ENCODE measurements around the gene SH3TC1. TPM values are rescaled to one million over a fixed set of nuclear protein-coding genes. Genes with fewer than 3 reads are reported as not detected.

SH3TC1 gene
- total and polyA plus RNA-seq, 2 of the 13 experiments (the other 11 are each of a cell fraction or from before 2014, with no cell fraction given): 14.9 to 21.8 TPM

DNA sequence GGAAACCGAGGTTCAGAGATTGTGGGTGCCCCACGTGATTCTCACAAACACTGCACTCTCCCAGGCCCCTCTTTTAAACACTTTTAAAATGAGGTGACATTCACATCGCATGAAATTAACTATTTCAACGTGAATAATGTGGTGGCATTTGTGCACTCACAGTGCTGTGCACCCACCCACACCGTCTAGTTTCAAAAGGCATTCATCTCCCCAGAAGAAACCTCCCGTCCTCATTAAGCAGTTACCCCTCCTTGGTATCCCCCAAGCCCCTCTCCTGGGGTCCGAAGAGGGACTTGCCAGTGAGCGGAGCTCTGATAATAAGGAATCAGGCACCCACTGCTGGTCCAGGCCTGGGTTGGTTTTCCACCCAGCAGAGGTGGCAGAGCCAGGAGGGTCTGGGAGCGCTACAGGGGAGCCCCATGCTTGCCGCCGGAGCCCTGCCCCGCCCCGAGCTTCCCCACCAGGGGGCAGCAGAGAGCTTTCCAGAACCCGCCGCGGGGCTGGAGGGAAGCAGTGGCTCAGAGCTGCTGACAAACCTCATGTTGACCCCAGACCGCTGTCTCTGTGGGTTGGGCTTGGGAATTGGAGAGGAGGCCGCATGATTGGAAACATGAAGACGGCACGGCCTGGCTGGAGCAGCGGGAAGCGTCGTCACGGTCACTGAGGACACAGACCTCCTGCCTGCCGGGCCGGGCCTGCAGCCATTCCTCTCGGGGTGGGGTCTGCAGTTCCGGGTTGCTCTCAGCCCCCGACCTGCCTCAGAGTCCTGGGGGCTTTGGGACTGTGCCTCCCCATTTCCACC, 43.0 kb downstream of the SH3TC1 start (continued):
- TF ChIP-seq REPIN1 (CRISPR knock-in tag; IDR thresholded peaks at IDR 0.05; ENCODE audit: borderline replicate concordance, low read depth) (no peak), ZBTB38 (CRISPR knock-in tag; IDR thresholded peaks at IDR 0.05) (no peak), NR2F6 (IDR thresholded peaks at IDR 0.05) (no peak), NR2F6 (CRISPR knock-in tag; IDR thresholded peaks at IDR 0.05) (peak; percentile 36; the same call in 1 of the 2 replicates), RARA (CRISPR knock-in tag; IDR thresholded peaks at IDR 0.05) (peak; percentile 33; the same call in 1 of the 2 replicates), ZNF550 (CRISPR knock-in tag; IDR thresholded peaks at IDR 0.05; ENCODE audit: borderline replicate concordance) (no peak), ZNF570 (CRISPR knock-in tag; IDR thresholded peaks at IDR 0.05; ENCODE audit: borderline replicate concordance) (no peak), RFX5 (IDR thresholded peaks at IDR 0.05; ENCODE audit: low read depth, low read length) (no peak), MAZ (IDR thresholded peaks at IDR 0.05; ENCODE audit: borderline replicate concordance, low read depth, low read length) (0 out of 2 replicates have a peak, but pooled peaks have one; percentile 61), MAZ (CRISPR knock-in tag; IDR thresholded peaks at IDR 0.05; ENCODE audit: low read depth) (no peak), ZNF83 (CRISPR knock-in tag; IDR thresholded peaks at IDR 0.05; ENCODE audit: borderline replicate concordance) (no peak), ZNF567 (CRISPR knock-in tag; IDR thresholded peaks at IDR 0.05; ENCODE audit: borderline replicate concordance) (no peak)
- TF ChIP-seq, protein P1, sequence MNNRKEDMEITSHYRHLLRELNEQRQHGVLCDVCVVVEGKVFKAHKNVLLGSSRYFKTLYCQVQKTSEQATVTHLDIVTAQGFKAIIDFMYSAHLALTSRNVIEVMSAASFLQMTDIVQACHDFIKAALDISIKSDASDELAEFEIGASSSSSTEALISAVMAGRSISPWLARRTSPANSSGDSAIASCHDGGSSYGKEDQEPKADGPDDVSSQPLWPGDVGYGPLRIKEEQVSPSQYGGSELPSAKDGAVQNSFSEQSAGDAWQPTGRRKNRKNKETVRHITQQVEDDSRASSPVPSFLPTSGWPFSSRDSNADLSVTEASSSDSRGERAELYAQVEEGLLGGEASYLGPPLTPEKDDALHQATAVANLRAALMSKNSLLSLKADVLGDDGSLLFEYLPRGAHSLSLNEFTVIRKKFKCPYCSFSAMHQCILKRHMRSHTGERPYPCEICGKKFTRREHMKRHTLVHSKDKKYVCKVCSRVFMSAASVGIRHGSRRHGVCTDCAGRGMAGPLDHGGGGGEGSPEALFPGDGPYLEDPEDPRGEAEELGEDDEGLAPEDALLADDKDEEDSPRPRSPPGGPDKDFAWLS (CRISPR knock-in tag; IDR thresholded peaks at IDR 0.05; ENCODE audit: borderline replicate concordance): no peak
- TF ChIP-seq, protein P2, sequence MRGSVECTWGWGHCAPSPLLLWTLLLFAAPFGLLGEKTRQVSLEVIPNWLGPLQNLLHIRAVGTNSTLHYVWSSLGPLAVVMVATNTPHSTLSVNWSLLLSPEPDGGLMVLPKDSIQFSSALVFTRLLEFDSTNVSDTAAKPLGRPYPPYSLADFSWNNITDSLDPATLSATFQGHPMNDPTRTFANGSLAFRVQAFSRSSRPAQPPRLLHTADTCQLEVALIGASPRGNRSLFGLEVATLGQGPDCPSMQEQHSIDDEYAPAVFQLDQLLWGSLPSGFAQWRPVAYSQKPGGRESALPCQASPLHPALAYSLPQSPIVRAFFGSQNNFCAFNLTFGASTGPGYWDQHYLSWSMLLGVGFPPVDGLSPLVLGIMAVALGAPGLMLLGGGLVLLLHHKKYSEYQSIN (CRISPR knock-in tag; IDR thresholded peaks at IDR 0.05; ENCODE audit: borderline replicate concordance): no peak
- TF ChIP-seq, protein P3, sequence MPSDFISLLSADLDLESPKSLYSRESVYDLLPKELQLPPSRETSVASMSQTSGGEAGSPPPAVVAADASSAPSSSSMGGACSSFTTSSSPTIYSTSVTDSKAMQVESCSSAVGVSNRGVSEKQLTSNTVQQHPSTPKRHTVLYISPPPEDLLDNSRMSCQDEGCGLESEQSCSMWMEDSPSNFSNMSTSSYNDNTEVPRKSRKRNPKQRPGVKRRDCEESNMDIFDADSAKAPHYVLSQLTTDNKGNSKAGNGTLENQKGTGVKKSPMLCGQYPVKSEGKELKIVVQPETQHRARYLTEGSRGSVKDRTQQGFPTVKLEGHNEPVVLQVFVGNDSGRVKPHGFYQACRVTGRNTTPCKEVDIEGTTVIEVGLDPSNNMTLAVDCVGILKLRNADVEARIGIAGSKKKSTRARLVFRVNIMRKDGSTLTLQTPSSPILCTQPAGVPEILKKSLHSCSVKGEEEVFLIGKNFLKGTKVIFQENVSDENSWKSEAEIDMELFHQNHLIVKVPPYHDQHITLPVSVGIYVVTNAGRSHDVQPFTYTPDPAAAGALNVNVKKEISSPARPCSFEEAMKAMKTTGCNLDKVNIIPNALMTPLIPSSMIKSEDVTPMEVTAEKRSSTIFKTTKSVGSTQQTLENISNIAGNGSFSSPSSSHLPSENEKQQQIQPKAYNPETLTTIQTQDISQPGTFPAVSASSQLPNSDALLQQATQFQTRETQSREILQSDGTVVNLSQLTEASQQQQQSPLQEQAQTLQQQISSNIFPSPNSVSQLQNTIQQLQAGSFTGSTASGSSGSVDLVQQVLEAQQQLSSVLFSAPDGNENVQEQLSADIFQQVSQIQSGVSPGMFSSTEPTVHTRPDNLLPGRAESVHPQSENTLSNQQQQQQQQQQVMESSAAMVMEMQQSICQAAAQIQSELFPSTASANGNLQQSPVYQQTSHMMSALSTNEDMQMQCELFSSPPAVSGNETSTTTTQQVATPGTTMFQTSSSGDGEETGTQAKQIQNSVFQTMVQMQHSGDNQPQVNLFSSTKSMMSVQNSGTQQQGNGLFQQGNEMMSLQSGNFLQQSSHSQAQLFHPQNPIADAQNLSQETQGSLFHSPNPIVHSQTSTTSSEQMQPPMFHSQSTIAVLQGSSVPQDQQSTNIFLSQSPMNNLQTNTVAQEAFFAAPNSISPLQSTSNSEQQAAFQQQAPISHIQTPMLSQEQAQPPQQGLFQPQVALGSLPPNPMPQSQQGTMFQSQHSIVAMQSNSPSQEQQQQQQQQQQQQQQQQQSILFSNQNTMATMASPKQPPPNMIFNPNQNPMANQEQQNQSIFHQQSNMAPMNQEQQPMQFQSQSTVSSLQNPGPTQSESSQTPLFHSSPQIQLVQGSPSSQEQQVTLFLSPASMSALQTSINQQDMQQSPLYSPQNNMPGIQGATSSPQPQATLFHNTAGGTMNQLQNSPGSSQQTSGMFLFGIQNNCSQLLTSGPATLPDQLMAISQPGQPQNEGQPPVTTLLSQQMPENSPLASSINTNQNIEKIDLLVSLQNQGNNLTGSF (CRISPR knock-in tag; IDR thresholded peaks at IDR 0.05): no peak
- TF ChIP-seq, protein P4, sequence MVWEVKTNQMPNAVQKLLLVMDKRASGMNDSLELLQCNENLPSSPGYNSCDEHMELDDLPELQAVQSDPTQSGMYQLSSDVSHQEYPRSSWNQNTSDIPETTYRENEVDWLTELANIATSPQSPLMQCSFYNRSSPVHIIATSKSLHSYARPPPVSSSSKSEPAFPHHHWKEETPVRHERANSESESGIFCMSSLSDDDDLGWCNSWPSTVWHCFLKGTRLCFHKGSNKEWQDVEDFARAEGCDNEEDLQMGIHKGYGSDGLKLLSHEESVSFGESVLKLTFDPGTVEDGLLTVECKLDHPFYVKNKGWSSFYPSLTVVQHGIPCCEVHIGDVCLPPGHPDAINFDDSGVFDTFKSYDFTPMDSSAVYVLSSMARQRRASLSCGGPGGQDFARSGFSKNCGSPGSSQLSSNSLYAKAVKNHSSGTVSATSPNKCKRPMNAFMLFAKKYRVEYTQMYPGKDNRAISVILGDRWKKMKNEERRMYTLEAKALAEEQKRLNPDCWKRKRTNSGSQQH (CRISPR knock-in tag; IDR thresholded peaks at IDR 0.05; ENCODE audit: low read depth): no peak

All from HepG2 (cell line).